Limb (tissue), 2 donors: ENCODE measurements around the gene STOX2.

Experiments used
- DNase-seq, 2 donors: peaks; one replicate each; pipeline ENCODE4 v3.0.0-alpha.2; 2016; ENCODE audit errors: extremely low spot score in 2 of 2

The STOX2 gene

GRCh38 chr4:184067931-184068554 lies 162.9 kb downstream of the STOX2 start:
- DNase-seq: no peak
